ENCODE results near the gene FGFR2.

DNA sequence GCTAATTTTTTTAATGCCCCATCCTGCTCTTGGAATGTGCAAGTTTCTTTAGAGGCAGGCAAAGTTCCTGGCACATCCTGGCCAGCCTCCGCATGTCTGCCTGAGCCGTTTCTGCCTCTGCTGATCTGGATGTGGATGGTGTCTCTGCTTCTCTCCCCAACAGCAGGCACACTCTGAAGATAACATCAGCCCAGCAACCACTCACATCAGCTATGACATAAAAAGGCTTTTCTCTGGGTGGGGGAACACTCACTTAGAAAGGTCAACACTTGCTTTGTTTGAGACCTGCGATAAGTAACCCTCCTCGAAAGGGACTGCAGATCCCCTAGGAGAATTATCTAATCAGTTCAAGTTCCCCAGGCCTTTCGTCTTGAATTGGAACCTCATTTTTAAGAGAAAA, 142.9 kb downstream of the FGFR2 start:
- TF ChIP-seq, protein P1, sequence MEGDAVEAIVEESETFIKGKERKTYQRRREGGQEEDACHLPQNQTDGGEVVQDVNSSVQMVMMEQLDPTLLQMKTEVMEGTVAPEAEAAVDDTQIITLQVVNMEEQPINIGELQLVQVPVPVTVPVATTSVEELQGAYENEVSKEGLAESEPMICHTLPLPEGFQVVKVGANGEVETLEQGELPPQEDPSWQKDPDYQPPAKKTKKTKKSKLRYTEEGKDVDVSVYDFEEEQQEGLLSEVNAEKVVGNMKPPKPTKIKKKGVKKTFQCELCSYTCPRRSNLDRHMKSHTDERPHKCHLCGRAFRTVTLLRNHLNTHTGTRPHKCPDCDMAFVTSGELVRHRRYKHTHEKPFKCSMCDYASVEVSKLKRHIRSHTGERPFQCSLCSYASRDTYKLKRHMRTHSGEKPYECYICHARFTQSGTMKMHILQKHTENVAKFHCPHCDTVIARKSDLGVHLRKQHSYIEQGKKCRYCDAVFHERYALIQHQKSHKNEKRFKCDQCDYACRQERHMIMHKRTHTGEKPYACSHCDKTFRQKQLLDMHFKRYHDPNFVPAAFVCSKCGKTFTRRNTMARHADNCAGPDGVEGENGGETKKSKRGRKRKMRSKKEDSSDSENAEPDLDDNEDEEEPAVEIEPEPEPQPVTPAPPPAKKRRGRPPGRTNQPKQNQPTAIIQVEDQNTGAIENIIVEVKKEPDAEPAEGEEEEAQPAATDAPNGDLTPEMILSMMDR (IDR thresholded peaks at IDR 0.05), result no peak
- TF ChIP-seq POLR2A (IDR thresholded peaks at IDR 0.05) (no peak), POLR2AphosphoS5 (IDR thresholded peaks at IDR 0.05) (no peak), EP300 (IDR thresholded peaks at IDR 0.05) (no peak)
